ENCODE data around the gene ESR1. TPM values are rescaled to one million over a fixed set of nuclear protein-coding genes. Genes with fewer than 3 reads are reported as not detected.

The ESR1 gene
- total and polyA plus RNA-seq, 4 donors, result 0.05 to 16.1 (median 6.3) TPM

DNA sequence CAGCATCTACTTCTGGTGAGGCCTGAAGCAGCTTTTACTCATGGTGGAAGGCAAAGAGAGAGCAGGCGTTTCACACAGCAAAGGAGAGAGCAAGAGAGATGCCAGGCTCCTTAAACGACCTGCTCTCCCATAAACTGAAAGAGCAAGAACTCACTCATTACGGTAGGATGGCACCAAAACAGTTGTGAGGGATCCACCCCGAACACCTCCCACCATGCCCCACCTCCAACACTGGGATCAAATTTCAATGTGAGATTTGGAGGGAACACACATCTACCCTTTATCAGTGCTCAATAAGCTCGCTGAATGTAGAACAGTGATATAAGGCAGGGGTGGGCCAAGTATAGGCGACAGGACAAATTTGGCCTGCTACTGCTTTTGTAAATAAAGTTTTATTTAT, 244.6 kb downstream of the ESR1 start:
- Histone ChIP-seq H3K4me1 (ENCODE audit: control insufficient read depth in 4 of 4, insufficient read depth in 4 of 4, low read length in 3 of 4) (peaks cover 0 to 5% (median 2%) of the 10 kb centered on the region in 4 donors), H3K9me3 (ENCODE audit: control insufficient read depth in 4 of 4, low read length in 3 of 4) (no peaks in the 10 kb centered on the region), H3K4me3 (ENCODE audit: low read depth in 1 of 3, low read length in 3 of 3) (no peak overlapping the region), H3K9ac (ENCODE audit: low read depth in 1 of 2, low read length in 2 of 2) (no peak overlapping the region), H3K36me3 (ENCODE audit: control insufficient read depth in 4 of 4, insufficient read depth in 3 of 4, low read depth in 1 of 4, low read length in 3 of 4) (peaks cover 0 to 5% (median 0%) of the 10 kb centered on the region in 4 donors), H3K27ac (ENCODE audit: low read depth in 1 of 2, low read length in 2 of 2) (no peak overlapping the region), H3K27me3 (ENCODE audit: control insufficient read depth in 4 of 4, insufficient read depth in 4 of 4, low read length in 3 of 4) (no peaks in the 10 kb centered on the region)
- WGBS, result 80% methylated on average over 6 of the region's 6 CpGs
- TF ChIP-seq, protein P1, sequence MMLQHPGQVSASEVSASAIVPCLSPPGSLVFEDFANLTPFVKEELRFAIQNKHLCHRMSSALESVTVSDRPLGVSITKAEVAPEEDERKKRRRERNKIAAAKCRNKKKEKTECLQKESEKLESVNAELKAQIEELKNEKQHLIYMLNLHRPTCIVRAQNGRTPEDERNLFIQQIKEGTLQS (IDR thresholded peaks at IDR 0.05), result no peak
- TF ChIP-seq TAF1 (conservative IDR thresholded peaks at IDR 0.05), result no peak
- no peak for TF ChIP-seq GABPA (IDR thresholded peaks at IDR 0.05 in 1 of 2, conservative IDR thresholded peaks at IDR 0.05 in 1 of 2)
- TF ChIP-seq NR2F2 (IDR thresholded peaks at IDR 0.05), result no peak
- TF ChIP-seq, protein P2, sequence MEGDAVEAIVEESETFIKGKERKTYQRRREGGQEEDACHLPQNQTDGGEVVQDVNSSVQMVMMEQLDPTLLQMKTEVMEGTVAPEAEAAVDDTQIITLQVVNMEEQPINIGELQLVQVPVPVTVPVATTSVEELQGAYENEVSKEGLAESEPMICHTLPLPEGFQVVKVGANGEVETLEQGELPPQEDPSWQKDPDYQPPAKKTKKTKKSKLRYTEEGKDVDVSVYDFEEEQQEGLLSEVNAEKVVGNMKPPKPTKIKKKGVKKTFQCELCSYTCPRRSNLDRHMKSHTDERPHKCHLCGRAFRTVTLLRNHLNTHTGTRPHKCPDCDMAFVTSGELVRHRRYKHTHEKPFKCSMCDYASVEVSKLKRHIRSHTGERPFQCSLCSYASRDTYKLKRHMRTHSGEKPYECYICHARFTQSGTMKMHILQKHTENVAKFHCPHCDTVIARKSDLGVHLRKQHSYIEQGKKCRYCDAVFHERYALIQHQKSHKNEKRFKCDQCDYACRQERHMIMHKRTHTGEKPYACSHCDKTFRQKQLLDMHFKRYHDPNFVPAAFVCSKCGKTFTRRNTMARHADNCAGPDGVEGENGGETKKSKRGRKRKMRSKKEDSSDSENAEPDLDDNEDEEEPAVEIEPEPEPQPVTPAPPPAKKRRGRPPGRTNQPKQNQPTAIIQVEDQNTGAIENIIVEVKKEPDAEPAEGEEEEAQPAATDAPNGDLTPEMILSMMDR (IDR thresholded peaks at IDR 0.05; ENCODE audit: low read depth, low read length, missing input control), result no peak
- TF ChIP-seq FOXA2 (IDR thresholded peaks at IDR 0.05), result no peak
- TF ChIP-seq HNF4A (conservative IDR thresholded peaks at IDR 0.05), result no peak
- no peak for DNase-seq (ENCODE audit: low spot score)

DNA sequence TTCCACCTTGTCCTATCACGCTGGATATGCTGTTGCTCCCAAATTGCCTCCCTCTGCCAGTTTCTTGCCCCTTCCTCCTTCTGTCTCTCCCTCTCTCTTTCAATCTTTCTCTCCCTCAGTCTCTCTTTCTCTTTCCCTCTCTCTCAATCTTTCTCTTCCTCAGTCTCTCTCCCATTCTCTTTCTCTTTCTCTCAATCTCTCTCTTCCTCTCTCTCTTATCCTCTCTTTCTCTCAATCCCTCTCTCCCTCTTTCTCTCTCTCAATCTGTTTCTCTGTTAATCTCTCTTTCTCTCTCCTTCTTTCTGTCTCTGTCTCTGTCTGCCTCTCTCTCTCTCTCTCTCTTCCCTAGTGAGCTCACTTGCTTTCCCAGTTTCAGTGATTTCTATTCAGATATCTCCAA, 245.8 kb downstream of the ESR1 start:
- Histone ChIP-seq H3K9me3 (ENCODE audit: control insufficient read depth in 4 of 4, low read length in 3 of 4) (no peaks in the 10 kb centered on the region), H3K36me3 (ENCODE audit: control insufficient read depth in 4 of 4, insufficient read depth in 3 of 4, low read depth in 1 of 4, low read length in 3 of 4) (peaks cover 0 to 8% (median 0%) of the 10 kb centered on the region in 4 donors), H3K9ac (ENCODE audit: low read depth in 1 of 2, low read length in 2 of 2) (no peak overlapping the region), H3K27me3 (ENCODE audit: control insufficient read depth in 4 of 4, insufficient read depth in 4 of 4, low read length in 3 of 4) (no peaks in the 10 kb centered on the region), H3K4me3 (ENCODE audit: low read depth in 1 of 3, low read length in 3 of 3) (no peak overlapping the region), H3K27ac (ENCODE audit: low read depth in 1 of 2, low read length in 2 of 2) (no peak overlapping the region), H3K4me1 (ENCODE audit: control insufficient read depth in 4 of 4, insufficient read depth in 4 of 4, low read length in 3 of 4) (peaks cover 0 to 5% (median 2%) of the 10 kb centered on the region in 4 donors)
- TF ChIP-seq, protein P3, sequence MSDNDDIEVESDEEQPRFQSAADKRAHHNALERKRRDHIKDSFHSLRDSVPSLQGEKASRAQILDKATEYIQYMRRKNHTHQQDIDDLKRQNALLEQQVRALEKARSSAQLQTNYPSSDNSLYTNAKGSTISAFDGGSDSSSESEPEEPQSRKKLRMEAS (IDR thresholded peaks at IDR 0.05), result no peak
- TF ChIP-seq GABPA (IDR thresholded peaks at IDR 0.05 in 1 of 2, conservative IDR thresholded peaks at IDR 0.05 in 1 of 2) (no peak), YY1 (IDR thresholded peaks at IDR 0.05) (no peak), NR2F2 (IDR thresholded peaks at IDR 0.05) (no peak), TAF1 (conservative IDR thresholded peaks at IDR 0.05) (no peak), FOXA1 (IDR thresholded peaks at IDR 0.05) (no peak), RXRA (IDR thresholded peaks at IDR 0.05) (no peak), RAD21 (IDR thresholded peaks at IDR 0.05) (no peak), HNF4A (conservative IDR thresholded peaks at IDR 0.05) (no peak), FOXA2 (IDR thresholded peaks at IDR 0.05) (no peak), EGR1 (IDR thresholded peaks at IDR 0.05; ENCODE audit: low read depth in 2 of 2) (no peak)
- TF ChIP-seq, protein P4, sequence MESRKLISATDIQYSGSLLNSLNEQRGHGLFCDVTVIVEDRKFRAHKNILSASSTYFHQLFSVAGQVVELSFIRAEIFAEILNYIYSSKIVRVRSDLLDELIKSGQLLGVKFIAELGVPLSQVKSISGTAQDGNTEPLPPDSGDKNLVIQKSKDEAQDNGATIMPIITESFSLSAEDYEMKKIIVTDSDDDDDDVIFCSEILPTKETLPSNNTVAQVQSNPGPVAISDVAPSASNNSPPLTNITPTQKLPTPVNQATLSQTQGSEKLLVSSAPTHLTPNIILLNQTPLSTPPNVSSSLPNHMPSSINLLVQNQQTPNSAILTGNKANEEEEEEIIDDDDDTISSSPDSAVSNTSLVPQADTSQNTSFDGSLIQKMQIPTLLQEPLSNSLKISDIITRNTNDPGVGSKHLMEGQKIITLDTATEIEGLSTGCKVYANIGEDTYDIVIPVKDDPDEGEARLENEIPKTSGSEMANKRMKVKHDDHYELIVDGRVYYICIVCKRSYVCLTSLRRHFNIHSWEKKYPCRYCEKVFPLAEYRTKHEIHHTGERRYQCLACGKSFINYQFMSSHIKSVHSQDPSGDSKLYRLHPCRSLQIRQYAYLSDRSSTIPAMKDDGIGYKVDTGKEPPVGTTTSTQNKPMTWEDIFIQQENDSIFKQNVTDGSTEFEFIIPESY (IDR thresholded peaks at IDR 0.05), result no peak
- TF ChIP-seq, protein P5, sequence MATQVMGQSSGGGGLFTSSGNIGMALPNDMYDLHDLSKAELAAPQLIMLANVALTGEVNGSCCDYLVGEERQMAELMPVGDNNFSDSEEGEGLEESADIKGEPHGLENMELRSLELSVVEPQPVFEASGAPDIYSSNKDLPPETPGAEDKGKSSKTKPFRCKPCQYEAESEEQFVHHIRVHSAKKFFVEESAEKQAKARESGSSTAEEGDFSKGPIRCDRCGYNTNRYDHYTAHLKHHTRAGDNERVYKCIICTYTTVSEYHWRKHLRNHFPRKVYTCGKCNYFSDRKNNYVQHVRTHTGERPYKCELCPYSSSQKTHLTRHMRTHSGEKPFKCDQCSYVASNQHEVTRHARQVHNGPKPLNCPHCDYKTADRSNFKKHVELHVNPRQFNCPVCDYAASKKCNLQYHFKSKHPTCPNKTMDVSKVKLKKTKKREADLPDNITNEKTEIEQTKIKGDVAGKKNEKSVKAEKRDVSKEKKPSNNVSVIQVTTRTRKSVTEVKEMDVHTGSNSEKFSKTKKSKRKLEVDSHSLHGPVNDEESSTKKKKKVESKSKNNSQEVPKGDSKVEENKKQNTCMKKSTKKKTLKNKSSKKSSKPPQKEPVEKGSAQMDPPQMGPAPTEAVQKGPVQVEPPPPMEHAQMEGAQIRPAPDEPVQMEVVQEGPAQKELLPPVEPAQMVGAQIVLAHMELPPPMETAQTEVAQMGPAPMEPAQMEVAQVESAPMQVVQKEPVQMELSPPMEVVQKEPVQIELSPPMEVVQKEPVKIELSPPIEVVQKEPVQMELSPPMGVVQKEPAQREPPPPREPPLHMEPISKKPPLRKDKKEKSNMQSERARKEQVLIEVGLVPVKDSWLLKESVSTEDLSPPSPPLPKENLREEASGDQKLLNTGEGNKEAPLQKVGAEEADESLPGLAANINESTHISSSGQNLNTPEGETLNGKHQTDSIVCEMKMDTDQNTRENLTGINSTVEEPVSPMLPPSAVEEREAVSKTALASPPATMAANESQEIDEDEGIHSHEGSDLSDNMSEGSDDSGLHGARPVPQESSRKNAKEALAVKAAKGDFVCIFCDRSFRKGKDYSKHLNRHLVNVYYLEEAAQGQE (IDR thresholded peaks at IDR 0.05), result no peak
- TF ChIP-seq, protein P2 (IDR thresholded peaks at IDR 0.05; ENCODE audit: low read depth, low read length, missing input control), result no peak
- TF ChIP-seq, protein P1 (IDR thresholded peaks at IDR 0.05), result no peak
- DNase-seq (ENCODE audit: low spot score), result no peak
- WGBS, result 94% methylated on average over 1 of the region's 1 CpG
